GM19438 (cell line): ENCODE data around the gene CYB5A.
A peak's percentile ranks its signal among the peaks of the same experiment; 100 is the strongest.
"Not testable (repeated sequence)": the region's sequence is repeated elsewhere in the genome, so short reads cannot be mapped to it uniquely, and the experiment has no call there.

Source experiments
- ATAC-seq: cut with Tn5 transposase; IDR thresholded peaks from one replicate; pipeline ENCODE4 v1.9.1; 2021; ENCODE audit warnings: low read depth; ENCODE audit not compliant: unreplicated experiment

Gene CYB5A, protein sequence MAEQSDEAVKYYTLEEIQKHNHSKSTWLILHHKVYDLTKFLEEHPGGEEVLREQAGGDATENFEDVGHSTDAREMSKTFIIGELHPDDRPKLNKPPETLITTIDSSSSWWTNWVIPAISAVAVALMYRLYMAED

DNA sequence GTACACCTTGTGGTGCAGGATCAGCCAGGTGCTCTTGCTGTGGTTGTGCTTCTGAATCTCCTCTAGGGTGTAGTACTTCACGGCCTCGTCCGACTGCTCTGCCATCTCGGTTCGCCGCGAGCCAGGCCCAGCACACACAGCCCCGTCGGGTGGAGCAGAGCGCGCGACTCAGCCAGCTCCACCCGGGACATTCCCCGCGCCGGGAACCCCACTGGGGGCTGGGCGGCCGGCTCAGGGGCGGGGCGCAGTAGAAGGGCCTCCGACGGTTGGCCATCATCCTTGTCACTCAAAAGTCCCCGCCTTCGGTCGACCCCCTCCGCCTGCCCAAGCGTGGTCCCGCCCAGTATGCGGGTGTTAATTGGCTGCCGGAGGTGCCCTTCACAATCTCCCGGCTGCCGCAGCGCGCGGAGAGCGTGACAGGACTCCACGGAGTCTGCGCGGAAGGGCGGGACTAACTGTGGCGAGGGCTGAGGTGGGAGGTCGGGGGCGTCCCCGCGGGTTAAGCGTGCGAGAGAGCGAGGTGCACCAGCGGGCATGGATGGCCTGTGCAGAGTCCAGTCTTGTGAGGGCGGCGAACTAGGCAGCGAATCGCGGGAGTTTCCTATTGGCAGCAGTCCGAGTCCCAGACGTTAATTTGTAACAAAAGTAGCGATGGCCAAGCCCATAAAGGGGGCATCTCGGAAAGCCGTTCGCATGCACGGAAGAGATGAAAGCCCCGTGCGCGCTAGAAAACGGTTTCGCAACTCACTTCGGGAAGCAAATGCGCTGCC is at the start of gene CYB5A:
CYB5A (minus strand) TSS at position 193 of the 770 bp plus-strand sequence; CDS start at position 105, 88 bp downstream.
- ATAC-seq = peak; percentile 99

DNA sequence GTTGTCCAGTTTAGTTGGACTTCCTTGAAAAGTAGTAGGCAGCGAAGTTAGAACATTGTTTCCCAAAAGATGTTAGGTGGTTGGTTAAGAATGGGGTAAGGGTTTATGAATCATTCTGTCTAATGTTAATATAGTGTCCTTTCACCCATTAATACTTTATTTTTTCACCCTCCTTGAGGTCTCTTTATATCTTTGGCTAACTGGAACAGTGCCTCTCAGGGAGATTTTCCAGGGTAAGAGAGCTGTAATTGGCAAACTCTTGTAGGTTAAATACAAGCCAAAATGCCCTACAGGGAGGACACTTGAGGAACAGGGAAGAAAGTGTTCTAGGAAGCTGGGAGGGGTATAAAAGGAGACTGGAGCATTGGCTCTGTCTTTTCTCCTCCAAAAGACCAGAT is 46.1 kb upstream of the CYB5A start:
- no peak for ATAC-seq

DNA sequence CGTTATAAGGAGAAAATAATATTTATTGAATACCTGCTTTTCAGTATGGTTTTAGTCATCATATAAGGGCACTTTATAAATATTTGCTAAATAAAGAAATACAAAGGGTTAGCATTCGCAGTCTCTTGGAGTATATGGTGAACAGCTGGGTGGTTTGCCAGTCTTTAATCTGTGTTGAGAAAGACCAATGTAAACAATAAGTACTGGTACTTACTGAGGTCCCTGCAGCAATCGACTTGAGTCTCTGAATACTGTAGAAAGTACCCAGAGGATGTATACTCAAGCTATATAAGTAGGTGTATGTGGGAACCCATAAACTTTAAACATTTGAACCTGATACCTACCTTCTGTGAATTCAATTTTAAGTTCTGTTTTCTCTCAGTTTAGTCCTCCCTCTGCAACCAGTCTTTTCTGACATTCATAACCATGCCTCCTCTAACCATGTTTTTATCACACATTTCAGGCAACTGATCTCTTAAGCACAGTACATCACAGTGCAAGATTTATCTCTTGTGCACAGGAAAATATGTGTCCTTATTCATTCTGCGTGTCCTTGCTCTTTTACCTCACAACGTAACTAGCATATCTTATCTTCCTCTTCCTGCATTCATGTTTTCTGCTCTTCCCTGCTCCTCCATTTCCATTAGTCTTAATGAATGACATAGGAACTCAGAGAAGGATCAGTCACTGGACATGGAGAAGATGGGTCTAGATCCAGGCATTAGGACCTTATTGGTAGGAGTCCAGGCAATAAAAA is 45.6 kb upstream of the CYB5A start:
- no peak for ATAC-seq

DNA sequence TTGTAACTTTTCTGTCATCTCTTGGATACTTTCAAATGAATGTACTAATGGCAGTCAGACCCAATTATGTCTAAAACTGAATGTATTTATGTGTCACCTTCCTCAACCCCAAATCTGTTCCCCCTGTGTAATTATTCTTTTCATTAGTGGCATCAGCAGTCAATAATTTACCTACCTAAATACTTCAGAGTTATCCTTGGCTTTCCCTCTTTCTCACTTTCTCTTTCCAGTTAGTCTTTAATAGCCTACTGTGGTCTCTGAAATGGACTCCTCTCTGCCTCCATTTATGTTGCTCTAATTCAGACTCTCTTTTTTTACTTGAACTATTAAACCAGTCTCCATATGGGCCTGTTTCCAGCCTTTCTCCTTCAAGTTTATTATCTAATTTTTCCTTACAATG is 44.9 kb upstream of the CYB5A start:
- no peak for ATAC-seq

DNA sequence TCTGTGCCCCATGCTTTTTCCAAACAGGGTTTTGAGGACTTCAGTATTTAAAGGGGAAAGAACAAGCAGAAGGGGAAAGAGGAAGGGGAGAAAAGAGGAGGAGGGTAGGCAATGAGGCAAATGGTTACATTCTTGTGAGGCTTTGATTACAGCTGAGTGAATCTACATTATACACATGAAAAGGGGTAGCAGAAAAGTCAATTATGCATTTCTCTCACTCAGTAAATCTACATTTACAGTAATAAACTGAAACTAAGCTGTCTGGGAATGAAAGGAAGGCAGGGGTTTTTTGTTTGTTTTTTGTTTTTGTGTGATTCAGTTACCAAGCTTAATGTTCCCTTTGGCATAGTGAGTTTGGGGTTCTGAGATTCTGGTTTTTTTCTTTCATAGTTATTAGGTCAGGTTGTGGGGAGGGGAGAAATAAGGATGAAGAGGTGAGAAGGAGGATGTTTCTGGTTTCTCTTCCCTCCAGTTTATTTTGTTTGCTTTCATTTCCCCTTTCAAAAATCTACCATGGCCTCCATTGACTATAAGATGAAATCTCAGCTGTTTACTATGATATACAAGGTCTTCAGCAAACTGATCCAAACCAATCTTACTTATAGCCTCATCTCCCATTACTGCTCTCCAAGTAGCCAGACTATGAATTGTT is 42.6 kb upstream of the CYB5A start:
- ATAC-seq = no peak

DNA sequence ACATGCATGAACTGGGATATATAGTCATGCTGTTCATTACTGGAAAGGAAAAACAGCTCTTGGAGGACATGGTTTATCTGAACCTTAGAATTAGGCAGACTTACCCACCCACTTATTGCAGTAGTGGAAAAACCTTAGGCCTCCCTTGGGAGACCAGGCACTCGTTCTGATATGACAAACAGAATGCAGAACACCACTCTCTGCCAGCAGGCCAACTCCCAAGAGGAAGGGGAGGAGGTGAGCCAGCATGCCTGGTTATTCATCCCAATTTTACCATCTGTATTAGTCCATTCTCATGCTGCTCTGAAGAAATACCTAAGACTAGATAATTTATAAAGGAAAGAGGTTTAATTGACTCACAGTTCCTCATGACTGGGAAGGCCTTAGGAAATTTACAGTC is 41.3 kb upstream of the CYB5A start:
- no peak for ATAC-seq

DNA sequence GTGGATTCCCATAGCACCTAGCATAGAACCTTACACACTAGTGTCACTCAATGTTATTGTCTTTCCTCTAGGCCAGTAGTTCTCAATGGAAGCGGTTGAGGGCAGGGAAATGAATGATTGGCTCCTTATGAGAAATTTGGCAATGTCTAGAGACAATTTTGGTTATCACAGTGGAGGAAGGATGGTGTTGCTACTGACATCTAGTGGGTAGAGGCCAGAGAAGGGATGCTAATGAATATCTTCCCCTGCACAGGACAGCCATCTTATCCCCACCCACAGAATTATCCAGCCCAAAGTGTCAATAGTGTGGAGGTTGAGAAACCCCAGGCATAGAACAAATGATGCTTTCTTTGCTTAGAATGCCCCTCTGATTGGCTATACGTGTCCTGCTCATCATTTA is 39.6 kb upstream of the CYB5A start:
- ATAC-seq = no peak

DNA sequence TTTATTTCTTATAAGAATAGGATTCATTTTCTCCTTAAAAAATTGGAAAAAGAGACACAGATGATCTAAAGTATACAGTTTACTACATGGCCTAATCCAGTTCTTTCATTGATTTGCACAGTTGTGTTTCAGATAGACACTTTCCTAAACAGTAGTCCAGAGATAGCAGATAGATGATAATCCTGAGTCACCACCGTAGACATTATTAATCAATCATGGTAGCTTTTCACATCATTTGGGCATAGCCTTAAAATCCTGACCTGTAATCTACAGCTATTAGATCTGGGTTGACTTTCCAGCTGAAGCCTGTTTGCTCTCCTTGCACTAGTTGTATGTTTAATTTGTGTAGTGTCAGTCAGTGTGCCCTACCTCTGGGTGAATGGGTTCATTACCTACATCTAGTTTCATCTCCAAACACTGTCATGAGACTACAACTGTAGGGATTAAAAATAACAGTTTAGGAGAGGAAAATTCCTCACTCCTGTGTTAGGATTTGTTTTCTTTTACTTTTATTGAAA is 38.0 kb upstream of the CYB5A start:
- no peak for ATAC-seq

DNA sequence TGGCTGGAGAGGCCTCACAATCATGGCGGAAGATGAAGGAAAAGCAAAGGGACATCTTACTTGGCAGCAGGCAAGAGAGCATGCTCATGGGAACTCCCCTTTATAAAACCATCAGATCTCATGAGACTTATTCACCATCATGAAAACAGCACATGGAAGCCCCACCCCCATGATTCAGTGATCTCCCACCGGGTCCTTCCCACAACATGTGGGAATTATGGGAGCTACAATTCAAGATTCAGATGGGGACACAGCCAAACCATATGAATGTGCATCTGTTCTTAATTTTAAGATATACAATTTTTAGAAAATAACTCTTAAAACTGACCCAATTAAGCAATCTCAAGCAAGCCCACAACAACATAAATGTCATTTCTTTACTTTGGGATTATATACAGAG is 36.4 kb upstream of the CYB5A start:
- no peak for ATAC-seq

DNA sequence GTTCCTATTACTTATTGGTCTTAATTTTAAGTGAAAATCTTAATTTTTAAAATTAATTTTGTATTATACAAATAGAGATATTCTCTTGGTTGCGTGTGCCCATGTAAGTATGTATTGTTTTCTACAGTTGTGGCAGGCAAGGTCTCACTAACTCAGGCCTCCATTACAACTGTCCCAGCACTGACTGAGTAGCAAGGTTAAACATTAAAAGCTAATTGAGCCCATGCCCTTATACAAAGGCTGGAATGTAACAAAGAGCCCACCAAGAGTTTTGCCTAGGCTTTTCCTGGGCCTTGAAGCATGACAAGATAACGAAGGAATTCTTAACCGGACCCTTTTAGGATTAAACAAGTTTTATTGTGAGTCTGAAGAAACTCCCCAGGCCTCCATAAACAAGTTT is 35.0 kb upstream of the CYB5A start:
- ATAC-seq = not testable (repeated sequence)

DNA sequence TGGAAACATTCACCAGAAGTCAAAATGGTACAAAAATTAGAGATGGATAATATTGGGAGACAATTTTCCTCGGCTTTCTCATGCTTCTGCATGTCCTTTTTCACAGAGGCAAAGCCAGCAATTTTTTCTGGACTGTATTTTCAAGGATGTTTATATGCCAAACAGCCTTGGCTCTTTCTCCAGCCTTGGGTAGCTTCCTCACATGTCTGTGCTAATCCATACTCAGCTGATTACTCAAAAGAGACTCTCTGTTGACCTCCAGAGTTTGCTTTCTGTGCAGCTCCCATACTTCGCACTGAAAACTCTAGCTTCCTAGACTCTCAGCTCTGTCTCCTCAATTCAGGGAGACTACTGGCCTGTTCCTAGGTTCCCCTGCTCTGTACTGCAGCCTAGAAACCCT is 34.5 kb upstream of the CYB5A start:
- ATAC-seq = no peak

DNA sequence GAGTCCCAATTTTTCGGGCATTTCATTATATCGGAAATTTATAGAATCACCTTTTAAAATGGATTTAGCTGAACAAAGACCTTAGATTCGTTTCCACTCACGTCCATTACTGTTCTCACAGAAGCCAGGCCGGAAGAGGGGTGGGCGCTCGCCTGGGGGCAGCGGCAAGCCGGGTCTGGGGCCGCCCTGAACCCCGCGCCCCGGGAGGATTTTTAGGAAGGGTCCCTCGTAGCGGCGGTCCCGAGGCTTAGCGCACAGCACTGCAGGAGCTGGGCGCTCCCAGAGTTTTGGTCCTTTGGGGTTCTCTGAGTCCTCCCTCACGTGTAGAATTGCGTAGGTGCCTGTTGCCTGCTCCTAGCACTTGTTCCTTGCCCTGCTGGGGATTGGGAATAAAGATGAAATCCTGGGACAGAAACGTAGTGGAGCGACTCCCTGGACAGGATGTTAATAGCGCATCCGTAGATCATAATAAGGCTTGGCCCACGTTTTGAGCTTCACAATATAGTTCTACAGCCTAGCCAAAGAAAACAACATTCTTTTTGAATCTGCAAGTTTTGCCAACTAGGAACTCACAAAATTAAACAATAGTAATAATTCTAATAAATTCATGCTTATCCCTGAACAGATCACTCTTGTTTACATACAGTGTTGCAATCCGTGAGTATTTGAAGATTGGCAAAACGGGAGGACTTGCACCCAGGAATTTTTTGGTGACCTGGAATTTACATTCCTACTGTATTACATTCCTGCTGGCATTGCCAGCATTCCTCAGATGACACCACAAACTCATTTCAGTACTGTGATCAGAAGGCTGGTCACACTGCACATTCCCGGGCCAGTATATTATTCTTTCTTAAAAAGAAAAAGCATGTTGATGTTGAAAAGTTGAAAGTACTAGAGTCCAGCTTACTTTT is 24.8 kb upstream of the CYB5A start:
- ATAC-seq = no peak

DNA sequence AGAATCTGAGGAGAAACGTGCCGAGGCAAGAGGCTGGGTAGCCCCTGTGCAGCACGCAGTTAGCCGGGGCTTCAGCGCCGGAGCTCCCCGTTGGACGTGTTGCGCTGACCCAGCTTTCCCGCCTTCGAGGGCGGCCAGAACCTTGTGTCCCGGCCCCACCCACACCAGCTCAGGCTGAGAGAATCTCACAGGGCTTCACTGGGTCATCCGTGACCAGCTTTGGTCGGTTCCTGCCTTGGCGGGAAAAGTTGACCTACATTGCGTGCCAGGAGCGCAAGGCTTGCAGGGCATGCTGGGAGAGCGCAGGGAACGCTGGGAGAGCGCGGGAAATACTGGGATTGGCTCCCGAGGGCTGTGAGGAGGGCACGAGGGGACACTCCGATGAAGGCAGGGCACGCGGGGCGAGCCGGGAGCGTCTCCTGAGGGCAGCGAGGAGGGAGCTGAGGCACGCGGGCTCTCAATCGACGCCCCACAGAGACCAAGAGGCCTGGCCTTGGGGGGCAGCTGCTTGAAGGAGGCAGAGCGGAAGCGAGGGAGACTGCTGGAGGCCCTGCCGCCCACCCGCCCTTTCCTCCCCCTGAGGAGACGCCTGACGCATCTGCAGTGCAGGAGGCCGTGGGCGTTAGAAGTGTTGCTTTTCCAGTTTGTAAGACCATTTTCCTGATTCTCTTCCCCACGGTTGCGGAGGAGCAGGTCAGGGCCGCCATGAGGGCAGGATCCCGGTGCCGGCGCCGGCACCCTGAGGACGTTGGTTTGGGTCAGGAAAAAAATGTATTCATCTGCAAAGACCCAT is 23.9 kb upstream of the CYB5A start, which contains the start of gene C18orf63:
C18orf63 (plus strand) TSS at position 376 of the 793 bp plus-strand sequence. CDS start 2,027 bp downstream, outside the sequence.
- ATAC-seq = no peak

DNA sequence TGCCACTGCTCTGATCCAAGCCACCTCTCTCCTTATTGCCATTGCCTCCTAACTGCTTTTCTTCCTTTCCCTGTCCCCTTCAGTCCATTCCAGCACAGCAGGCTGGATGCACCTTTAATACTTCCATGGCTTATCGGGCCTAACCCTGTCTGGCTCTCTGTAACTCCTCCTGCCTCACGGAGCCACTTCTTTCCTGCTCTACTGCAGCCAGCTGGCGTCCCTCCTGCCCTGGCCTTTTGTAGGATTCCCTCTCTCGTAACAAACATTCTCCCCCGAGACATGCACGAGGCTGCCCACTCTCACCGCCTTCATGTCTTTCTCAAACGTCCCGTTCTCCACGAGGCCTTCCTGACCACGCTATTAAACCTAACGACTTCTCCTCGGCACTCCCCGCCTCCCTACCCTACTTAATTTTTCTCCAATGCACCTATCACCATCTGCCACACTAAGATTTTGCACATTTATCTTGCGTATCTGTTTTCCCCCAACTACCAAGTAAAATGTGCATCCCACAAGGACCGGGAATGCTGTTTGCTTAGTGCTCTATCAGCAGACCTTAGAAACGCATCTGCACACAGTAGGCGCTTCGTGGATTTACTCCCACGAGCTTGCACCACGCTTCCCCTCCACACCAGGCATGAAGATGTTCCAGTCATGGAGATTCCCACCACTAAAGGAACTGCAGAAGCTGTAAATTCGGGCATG is 23.1 kb upstream of the CYB5A start:
- ATAC-seq = no peak

DNA sequence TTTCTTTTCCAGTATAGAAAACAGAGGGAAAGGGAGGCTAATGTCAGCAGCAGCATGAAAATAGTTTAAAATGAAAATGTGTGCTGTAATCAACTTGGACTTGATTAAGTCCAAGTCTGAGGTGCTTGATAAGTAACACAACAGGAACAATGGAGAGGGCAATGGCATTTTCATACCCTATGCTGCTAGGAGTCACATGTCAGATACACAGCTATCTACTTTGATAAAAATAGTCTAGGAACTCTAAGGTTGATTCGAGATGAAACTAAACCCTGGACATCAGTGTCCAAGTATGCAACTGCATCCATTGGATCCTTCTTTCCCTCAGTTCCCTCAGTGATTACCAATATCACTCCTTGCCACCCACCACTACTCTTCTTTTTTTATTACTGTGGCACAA is 19.2 kb upstream of the CYB5A start:
- ATAC-seq = no peak

DNA sequence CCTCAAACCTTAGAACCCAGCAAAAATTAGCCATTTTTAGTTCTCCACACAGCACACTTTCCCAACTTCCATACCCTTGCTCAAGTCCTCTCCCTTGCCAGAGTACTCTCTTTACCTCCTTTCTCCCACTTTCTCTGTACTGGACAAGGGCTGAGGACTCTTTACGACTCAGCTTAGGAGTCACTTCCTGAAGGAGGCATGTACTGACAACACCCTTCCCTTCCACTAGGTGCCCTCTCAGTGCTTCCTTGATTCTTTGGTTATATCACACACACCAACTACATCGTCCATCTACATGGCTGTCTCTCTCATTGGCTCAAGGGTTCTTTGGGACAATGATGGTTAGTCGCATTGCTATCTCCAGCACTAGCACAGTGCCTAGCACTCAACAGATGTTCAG is 18.6 kb upstream of the CYB5A start:
- ATAC-seq = no peak

DNA sequence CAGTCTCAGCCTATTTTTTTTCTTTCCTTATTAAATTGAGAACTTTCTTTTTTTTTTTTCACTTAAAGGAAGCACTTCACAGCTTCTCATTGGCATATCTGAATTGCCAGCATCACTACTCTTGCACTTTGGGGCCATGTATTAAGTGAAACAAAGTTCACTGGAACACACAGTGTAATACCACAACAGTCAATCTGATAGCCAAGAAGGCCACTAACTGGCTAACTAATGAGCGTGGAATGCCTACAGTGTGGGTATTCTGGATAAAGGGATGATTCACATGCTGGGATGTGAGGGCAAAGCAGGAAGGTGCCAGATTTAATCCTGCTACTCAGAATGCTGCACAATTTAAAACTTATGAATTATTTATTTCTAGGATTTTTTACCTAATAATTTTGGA is 12.2 kb upstream of the CYB5A start:
- ATAC-seq = no peak

DNA sequence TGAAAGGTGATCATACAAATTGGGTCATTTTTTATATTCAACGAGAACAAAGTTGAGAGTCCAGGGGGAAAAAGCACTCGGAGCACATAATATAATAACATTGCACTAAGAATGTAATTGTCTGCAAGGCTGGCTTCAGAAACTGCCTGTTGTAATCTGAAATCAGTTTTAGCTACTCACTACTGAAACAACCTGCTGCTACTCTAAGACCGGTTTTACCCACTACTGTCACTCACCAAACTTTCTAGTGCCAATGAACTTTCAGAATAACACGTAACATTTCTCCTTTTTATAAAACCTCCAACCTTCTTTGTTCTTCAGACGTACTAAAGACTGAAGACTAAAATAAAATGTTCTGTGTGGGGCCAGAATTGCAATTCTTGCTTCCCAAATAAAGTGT is 11.5 kb upstream of the CYB5A start:
- no peak for ATAC-seq

DNA sequence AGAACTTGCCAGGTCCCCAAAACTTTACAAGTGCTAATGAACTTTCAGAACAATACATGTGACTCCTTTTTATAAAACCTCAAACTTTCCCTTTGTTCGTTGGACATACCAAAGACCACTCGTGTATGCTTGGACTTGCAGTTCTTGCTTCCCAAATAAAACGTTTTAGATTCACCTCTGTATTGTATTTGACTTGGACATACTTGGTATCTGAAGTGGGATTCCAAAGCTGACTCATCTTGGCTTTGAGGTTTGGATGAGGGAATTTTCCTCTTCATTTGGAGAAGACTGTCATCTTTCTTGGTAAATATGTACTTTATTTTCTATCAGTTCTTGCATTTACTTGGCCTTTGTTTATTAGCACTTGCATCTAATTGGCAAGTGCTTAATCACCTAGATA is 8.0 kb upstream of the CYB5A start:
- ATAC-seq = no peak
